GM23338 (cell line): ENCODE measurements around the gene LFNG.

Experiments used
- CREB1 ChIP-seq: fragments of 250-450 bp; sonication (Bioruptor Pico); IDR thresholded peaks from 2 replicates; pipeline ENCODE4 v1.5.0; 2020; ENCODE audit warnings: low read depth, mild to moderate bottlenecking, moderate library complexity
- CTCF ChIP-seq, 2 experiments: fragments of 200-600 bp in 1 of 2; sonication (generic) in 1 of 2; conservative IDR thresholded peaks; 2 replicates each; pipeline versions ENCODE4 v1.5.1 to v1.6.1; 2016 to 2017; ENCODE audit warnings: antibody characterized with exemption in 2 of 2, low read depth in 2 of 2, mild to moderate bottlenecking in 2 of 2, moderate library complexity in 1 of 2
- ETS1 ChIP-seq: IDR thresholded peaks from 2 replicates; pipeline ENCODE4 v1.6.1; 2016; ENCODE audit warnings: antibody characterized with exemption
- EZH2phosphoT487 ChIP-seq: fragments of 200-600 bp; sonication (generic); IDR thresholded peaks from one replicate; pipeline ENCODE4 v1.8.1; 2018; ENCODE audit warnings: antibody characterized with exemption; ENCODE audit not compliant: unreplicated experiment
- JUNB ChIP-seq: IDR thresholded peaks from one replicate; pipeline ENCODE4 v1.6.1; 2016; ENCODE audit warnings: antibody characterized with exemption; ENCODE audit not compliant: unreplicated experiment
- POLR2AphosphoS5 ChIP-seq: IDR thresholded peaks from 2 replicates; pipeline ENCODE4 v1.6.1; 2016; ENCODE audit warnings: antibody characterized with exemption, low read depth

- TF ChIP-seq CTCF (conservative IDR thresholded peaks at IDR 0.05; ENCODE audit: low read depth in 2 of 2) (peak in 1 of 2 experiments; percentile 21; a peak in 1 of 4 replicates), POLR2AphosphoS5 (no peak), CREB1 (no peak), ETS1 (no peak), EZH2phosphoT487 (no peak), JUNB (no peak)
Observed at GRCh38 chr7:2544541-2545188, 25.1 kb downstream of the LFNG start.
